ENCODE results near the gene NOD2.

NOD2 gene

DNA sequence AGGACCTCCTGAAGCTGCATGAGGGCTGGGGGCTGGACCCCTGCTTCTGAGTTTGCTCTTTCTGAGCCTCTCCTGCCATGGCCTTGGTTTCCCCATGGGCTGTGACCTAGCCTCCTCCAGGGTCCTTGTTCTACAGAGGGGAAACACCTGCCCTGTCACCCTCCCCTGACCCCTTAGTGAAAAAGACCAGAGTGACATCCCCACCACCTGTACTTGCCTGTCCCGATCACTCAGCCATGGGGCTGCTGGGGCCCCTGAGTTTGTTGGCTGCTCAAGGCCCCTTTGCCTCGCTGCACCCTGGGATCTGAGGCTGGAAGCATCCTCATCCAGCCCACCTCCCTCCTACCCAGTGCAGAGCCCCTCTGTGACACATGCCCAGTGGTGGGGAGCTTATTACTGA lies 800 bp downstream of the NOD2 start:
- DNase-seq (ENCODE audit: low read depth) = no peak

DNA sequence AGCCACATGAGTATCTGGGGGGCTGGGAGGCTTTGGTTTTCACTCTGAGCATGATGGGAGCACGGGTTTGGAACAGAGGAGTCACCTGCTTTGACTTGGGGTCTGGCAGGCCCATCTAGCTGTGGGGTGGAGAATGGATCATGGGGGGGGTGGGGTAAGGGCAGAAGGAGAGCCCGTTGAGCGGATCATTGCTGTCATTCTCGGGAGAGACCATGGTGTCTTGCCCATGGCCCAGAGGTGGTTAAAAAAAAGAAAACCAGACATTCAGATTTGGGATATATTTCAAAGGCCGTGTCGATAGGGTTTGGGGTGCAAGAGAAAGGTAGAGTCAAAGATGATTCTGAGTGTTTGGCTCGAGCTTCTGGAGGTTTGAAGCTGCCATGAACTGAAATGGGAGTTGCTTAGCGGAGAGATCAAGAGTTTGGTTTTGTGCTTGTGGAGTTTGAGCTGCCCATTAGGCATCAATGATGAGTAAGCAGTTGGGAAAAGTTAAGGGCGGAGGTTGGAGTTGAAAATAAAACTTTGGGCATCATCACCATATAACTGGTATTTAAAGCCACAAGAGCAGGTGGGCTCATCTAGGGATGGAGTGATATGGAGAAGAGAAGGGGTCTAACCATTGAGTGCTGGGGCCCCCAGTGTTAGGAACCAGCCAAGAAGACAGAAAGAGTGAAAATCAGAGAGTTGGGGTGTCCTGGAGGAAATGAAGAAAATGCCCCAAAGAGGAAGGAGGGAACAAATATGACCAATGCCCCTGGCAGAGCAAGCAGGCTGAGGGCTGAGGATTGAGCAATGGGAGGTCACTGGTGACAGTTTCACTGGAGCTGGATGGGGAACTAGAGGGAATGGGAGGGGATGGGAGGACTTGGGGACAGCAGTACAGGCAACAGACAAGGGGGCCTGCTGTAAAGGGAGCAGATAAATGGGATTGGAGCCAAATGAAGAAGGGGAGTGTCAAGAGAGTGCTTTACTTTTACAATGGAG lies 1.9 kb downstream of the NOD2 start:
- DNase-seq (ENCODE audit: low read depth) = no peak

DNA sequence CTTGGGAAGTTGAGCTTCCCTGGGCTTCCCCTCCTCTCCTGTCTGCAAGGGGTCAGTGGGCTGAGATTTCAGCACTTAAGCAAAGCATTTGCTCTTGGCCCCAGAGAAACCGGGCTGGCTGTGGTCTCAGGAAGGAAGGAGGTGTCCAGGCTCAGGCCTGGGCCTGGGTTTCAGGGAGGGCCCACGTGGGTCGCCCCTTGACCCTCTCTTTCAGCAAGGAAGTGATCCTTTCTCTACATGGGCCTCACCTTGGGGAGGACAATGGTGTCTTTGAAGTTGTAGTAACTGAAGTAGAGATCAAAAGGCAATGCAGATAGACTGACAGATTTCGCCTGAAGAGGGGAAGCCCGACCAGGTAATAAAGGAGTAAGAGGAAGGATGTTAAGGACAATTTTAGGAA lies 2.7 kb downstream of the NOD2 start:
- DNase-seq (ENCODE audit: low read depth) = no peak

DNA sequence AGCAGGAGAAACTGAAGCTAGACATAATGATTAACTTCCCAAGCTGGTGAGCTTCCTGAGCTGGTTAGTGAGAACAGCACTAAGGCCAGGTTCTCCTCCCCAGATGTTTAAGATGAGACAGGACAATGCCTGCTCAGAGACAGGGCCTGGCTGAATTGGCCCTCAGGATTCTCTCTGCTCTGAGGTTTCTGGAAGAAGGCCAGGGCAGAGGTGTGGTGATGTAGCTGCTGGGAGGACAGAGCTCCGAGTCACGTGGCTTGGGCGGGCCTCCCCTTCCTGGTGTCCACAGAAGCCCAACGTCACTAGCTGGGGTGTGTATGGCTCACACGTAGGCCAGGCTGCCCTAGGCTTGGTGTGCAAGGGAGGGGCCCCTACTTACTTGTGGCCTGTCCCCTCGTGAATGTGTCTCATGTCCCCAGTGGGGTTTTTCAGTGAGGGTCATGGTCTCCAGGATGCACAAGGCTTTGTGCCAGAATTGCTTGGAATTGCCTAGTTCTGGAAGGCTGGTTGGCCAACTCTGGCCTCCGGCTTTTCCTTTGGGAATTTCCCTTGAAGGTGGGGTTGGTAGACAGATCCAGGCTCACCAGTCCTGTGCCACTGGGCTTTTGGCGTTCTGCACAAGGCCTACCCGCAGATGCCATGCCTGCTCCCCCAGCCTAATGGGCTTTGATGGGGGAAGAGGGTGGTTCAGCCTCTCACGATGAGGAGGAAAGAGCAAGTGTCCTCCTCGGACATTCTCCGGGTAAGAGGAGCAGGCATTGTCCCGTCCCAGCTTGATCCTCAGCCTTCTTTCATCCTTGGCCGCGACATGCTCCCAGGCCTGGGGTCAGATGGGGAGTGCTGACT lies 3.4 kb downstream of the NOD2 start:
- DNase-seq (ENCODE audit: low read depth) = peak; percentile 68

DNA sequence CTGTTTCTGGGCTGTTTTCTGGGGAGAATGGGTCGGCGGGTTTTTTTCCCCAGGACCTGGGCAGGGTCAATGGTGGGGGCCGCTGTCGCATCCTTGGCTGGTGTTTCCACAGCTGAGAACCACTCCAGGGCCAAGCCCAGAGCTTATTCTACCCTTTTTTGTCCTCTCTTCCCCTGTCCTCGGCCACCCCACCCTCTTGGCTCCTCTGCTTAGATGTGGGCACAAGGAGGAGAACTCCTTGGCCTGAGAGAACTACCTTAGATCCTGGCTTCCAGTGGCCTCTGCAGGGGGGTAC lies 4.0 kb downstream of the NOD2 start:
- DNase-seq (ENCODE audit: low read depth) = no peak

DNA sequence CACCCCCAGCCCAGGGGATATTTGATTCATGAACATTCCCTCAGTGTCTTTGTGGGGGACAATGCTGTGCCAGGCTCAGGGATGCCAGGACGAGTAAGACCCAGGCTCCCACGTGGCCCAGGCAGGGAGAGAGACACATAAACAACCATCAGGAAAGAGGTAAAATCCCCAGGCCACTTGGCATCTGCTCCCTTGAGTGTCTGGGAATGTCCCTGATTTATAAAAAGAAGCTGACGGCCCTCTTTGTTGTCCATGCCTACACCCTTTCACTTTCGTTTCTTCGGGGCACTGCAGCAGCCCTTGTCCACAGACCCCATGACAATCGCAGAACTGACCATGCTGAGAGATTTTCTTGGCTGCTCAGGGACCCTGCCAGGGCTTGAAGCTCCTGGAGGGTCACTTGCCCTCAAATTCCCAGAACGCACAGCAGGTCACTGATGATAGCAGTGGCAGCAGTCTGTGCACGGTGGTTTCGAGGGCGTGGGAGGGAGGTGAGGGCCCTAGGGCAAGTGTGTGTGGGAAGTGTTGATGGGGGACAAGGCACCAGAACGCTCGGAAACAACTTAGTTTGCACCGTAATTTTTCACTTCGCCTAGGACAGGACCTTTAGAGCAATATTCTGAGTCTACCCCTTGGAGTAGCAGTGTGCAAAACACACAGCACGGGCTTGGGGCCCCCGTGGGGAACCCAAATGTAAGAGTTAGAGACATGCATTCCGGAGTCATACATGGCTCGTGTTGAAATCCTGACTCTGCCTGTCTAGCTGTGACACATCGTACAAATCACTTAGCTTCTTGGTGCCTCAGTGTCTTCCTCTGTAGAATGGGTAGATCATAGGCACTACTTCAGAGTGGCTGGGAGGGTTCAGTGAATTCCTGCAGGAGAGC lies 4.7 kb downstream of the NOD2 start:
- DNase-seq (ENCODE audit: low read depth) = peak; percentile 64

DNA sequence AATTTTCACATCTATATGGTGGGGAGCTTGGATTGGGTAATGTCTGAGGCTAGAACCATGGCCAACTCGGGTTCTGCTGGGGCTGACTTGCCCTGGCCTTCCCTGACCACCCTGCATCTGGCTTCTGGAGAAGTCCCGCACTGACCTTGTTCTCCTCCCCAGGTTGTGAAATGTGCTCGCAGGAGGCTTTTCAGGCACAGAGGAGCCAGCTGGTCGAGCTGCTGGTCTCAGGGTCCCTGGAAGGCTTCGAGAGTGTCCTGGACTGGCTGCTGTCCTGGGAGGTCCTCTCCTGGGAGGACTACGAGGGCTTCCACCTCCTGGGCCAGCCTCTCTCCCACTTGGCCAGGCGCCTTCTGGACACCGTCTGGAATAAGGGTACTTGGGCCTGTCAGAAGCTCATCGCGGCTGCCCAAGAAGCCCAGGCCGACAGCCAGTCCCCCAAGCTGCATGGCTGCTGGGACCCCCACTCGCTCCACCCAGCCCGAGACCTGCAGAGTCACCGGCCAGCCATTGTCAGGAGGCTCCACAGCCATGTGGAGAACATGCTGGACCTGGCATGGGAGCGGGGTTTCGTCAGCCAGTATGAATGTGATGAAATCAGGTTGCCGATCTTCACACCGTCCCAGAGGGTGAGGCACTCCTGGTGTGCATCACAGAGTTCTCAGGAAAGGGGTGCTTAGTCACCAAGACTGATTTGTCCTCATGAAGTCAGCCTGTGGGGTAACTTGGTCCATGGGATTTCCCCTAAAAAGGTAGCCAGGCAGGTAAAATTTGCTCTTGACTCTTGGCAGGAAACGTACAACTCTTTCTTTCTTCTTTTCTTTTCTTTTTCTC lies 6.1 kb downstream of the NOD2 start:
- no peak for DNase-seq (ENCODE audit: low read depth)

DNA sequence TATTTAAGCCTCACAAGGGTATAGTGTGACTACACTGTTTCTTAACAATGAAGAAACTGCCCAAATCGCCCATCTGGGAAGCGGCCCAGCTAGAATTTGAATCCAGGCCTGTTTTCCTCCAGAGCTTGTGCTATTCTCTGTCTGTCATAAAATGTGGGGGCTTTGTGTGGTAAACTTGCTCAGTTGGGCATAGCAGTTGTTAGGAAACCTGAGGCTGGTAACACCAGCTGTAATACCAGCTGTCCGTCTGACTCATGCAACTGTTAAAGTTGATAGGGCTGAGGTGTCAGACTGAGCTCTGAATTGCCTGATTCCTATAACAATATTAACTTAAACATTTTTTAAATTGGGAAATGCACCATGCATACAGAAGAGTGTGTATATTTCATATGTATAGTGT lies 9.3 kb downstream of the NOD2 start:
- DNase-seq (ENCODE audit: low read depth) = no peak

DNA sequence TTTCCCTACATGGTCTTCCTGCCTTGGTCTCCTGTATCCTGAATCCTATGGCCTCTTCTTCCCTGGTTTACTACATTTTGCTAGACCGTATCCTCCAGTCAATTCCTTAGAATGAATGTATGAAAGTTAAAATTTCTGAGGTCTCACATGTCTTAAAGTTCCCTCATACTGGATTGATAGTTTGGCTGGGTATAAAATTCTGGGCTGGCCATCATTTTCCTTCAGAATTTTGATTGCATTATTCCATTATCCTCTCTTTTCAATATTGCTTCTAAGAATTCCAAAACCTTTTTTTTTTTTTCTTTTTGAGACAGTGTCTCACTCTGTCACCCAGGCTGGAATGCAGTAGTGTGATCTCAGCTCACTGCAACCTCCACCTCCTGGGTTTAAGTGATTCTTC lies 10.8 kb downstream of the NOD2 start:
- no peak for DNase-seq (ENCODE audit: low read depth)

DNA sequence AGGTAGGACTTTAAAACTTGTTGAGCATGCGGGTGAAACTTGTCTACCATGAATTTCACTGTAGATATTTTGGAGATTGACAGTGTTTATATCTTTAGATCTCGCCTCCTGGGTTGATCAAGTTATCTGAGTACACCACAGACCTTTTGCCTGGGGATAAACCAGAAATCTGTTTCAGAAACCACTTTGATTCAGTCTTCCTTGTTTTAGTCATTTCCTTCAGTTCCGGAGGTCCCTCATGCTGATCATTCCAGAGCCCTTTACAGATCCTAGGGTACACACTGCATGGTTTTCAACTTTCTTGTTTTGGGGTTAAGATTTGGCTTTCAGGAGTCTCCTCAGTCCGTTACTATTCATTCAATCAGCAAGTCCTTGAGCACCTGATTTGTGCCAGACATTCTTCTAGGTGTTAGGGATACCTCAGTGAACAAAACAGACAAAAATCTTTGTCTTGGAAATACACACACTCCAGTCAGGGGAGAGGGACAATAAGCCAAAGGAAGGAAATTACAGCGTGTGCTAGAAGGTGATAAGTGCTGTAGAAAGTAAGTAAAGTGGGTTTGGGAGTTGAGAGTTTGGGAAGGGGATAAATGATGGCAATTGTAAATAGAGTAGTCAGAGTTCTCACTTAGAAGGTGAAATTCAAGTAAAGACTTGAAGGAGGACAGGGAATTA lies 12.2 kb downstream of the NOD2 start:
- no peak for DNase-seq (ENCODE audit: low read depth)

DNA sequence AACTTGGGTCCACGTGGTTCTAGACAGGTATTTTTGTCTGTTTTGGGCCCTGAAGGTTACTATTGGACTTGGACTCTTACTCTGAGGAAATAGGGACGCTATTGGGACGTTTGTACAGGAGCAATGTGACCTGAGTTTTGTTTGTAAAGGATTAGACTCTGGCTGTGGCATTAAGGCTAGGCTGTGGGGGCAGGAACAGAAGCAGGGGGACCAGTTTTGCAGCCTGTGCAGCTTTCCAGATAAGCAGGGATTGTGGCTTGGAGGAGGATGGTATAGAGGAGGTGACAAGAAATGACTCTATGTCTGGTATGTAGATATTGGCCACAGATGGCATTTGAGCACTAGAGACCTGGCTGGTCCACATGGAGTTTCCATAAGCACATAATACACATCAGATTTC lies 12.8 kb downstream of the NOD2 start:
- no peak for DNase-seq (ENCODE audit: low read depth)

DNA sequence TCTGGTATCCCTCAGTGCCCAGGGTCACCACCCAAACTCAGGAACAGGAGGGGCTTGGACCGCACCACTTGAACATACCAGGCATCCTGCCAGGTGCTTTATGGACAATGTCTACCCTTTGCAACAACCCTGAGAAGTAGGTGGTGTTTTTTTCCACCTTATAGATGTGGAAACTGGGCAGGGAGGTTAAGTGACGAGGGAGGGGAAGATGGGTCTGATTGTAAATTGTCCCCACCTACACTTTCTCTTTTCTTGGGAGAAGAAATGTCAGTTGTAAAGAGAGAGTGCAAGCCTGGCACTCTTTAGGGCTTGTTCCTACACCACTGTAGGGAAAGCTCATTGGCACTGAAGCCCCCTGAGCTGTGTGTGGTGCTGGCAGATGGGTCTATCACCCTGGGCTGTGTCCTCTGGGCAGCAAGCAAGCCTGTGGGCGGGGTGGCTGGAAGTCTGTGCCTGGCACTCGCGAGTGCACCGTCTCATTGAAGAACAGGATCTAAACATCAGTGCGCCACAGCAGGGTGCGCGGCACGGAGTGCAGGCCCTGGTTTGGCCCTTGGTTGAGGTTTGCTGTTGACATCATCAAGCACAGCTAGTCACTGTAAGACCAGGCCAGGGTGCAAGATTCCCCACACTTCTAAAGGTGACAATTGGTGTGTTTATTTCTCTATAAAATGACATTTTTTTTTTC lies 15.1 kb downstream of the NOD2 start:
- DNase-seq (ENCODE audit: low read depth) = no peak

DNA sequence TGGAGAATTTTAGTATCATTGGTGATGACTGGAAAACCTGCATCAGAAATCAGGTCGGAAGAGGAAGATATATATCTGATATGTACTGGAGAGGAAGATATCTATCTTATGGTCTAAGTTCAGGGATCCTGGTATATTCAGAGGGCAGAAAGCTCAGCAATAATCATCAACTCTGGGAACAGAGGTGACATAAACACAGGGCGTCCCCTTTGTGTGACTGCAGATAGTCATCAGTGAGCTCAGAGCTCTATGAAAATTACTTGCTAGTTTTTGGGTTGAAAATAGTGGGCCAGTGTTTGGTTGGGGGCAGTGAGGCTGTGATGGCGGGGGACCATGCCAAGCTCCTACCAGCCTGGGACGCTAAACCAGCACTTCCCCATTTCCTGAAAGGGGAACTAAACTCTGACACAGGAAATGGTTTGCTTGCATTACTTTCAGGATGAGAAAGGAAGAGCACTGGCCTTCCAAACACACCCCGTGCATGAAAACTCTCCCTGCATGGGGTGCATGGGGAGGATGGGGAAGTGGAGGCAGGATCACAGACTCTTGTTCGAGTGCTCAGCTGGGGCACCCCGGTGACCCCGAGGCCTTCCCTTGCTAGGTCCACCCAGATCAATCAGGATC lies 15.8 kb downstream of the NOD2 start:
- DNase-seq (ENCODE audit: low read depth) = no peak

DNA sequence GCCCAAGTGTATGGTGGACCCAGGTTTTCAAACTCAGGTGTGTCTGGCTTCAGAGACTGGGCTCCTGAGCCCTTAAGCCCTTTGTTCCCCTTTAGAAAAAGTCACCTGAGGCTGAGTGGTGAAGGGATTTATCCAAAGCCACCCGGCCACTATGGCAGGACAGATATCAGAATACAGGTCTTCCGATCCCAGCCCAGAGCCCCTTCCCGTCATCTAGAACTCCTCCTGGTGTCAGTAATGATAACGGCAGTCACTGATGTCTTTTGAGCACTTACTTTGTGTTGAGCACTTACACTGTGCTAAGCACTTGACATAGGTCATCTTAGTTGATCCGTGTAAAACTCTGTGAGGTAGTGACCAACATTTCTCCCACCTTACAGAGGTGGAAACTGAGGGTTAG lies 16.6 kb downstream of the NOD2 start:
- DNase-seq (ENCODE audit: low read depth) = no peak

DNA sequence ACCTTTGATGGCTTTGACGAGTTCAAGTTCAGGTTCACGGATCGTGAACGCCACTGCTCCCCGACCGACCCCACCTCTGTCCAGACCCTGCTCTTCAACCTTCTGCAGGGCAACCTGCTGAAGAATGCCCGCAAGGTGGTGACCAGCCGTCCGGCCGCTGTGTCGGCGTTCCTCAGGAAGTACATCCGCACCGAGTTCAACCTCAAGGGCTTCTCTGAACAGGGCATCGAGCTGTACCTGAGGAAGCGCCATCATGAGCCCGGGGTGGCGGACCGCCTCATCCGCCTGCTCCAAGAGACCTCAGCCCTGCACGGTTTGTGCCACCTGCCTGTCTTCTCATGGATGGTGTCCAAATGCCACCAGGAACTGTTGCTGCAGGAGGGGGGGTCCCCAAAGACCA lies 17.6 kb downstream of the NOD2 start:
- DNase-seq (ENCODE audit: low read depth) = no peak

DNA sequence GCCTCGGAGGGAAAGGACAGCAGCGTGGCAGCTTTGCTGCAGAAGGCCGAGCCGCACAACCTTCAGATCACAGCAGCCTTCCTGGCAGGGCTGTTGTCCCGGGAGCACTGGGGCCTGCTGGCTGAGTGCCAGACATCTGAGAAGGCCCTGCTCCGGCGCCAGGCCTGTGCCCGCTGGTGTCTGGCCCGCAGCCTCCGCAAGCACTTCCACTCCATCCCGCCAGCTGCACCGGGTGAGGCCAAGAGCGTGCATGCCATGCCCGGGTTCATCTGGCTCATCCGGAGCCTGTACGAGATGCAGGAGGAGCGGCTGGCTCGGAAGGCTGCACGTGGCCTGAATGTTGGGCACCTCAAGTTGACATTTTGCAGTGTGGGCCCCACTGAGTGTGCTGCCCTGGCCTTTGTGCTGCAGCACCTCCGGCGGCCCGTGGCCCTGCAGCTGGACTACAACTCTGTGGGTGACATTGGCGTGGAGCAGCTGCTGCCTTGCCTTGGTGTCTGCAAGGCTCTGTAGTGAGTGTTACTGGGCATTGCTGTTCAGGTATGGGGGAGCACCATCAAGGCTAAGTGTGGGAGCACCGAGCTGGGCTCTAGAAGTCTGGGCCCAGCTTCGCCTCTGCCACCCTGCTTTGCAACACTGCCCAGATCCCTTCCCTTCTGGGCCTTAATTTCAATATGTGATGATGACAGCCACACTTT lies 18.6 kb downstream of the NOD2 start:
- no peak for DNase-seq (ENCODE audit: low read depth)

DNA sequence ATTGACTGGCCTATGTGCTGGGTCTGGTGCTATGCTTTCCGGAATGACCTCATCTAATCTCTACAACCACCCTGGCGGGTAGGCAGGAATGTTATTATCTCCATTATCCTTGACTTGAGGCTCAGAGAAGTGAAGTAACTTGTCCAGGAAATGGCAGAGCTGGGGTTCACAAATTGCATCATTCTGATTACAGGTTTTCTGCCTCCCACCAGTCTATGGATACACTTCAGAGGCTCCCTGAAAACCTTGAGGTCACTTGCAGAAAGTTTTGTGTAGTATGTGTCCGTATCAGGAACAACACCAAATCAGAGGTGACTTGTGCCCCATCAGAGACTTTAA lies 19.1 kb downstream of the NOD2 start:
- DNase-seq (ENCODE audit: low read depth) = peak; percentile 21

DNA sequence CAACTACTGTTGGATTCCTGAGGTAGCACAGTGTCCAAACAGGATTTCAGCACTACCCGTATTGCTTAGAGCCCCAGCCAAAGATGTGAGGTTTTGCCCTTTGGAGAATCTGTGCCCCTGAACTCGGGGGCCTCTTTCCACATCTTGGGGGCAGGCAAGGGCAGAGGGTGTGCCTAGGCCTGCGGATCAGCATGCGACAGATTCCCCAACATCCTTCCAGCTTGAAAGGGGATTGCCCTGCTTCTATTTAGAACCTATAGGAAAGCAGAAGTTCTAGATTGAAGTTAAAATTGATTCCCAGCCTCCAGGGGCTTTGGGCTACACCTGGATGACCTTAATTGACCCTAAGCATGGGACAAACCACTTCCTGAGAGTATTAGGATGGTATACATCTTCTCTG lies 19.6 kb downstream of the NOD2 start:
- DNase-seq (ENCODE audit: low read depth) = no peak

DNA sequence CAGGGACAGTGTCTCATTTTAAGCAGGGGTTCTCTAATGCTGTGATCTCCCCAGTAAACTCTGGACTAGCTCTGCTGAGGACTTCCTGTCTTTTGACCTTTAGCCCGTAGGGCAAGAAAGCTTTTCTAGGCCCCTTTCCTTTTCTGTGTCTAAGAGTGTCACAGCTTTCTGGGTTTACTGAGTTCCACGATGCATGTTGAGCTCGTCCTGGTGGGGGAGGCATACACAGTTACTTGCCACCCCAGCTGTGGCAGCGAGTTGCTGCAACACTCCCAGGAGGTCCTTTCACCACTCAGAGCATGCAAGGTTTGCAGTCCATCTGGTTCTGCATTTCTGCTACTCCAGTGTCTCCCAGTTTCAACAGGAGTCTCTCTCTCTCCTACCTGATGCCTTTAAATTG lies 23.7 kb downstream of the NOD2 start:
- no peak for DNase-seq (ENCODE audit: low read depth)
